Ishikawa (cell line): ENCODE results near the gene ENOPH1.

Source experiments
- CEBPB ChIP-seq: IDR thresholded peaks from 2 replicates; pipeline ENCODE4 v1.6.1; 2012
- CREB1 ChIP-seq: IDR thresholded peaks from 2 replicates; pipeline ENCODE4 v1.6.1; 2012; ENCODE audit warnings: low read depth
- EGR1 ChIP-seq: IDR thresholded peaks from 2 replicates; pipeline ENCODE4 v1.6.1; 2012
- EP300 ChIP-seq: IDR thresholded peaks from 2 replicates; pipeline ENCODE4 v1.6.1; 2012; ENCODE audit warnings: borderline replicate concordance
- FOXM1 ChIP-seq: IDR thresholded peaks from 2 replicates; pipeline ENCODE4 v1.6.1; 2012; ENCODE audit warnings: low read depth, borderline replicate concordance
- MAX ChIP-seq: IDR thresholded peaks from 2 replicates; pipeline ENCODE4 v1.6.1; 2012
- NFIC ChIP-seq: IDR thresholded peaks from 2 replicates; pipeline ENCODE4 v1.6.1; 2012
- RAD21 ChIP-seq: IDR thresholded peaks from 2 replicates; pipeline ENCODE4 v1.6.1; 2012; ENCODE audit warnings: low read depth
- REST ChIP-seq: IDR thresholded peaks from 2 replicates; pipeline ENCODE4 v1.6.1; 2012; ENCODE audit warnings: low read depth, mild to moderate bottlenecking
- TAF1 ChIP-seq: IDR thresholded peaks from 2 replicates; pipeline ENCODE4 v1.6.1; 2012; ENCODE audit warnings: low read depth, mild to moderate bottlenecking
- TCF12 ChIP-seq: IDR thresholded peaks from 2 replicates; pipeline ENCODE4 v1.6.1; 2012; ENCODE audit warnings: low read depth
- TEAD4 ChIP-seq: IDR thresholded peaks from 2 replicates; pipeline ENCODE4 v1.6.1; 2012
- USF1 ChIP-seq: IDR thresholded peaks from 2 replicates; pipeline ENCODE4 v1.6.1; 2012
- YY1 ChIP-seq: IDR thresholded peaks from 2 replicates; pipeline ENCODE4 v1.6.1; 2012; ENCODE audit warnings: low read depth
- ZBTB7A ChIP-seq: IDR thresholded peaks from 2 replicates; pipeline ENCODE4 v1.6.1; 2012; ENCODE audit warnings: low read depth

Gene ENOPH1

GRCh38 chr4:82437285-82438005 lies 7.1 kb downstream of the ENOPH1 start:
- TF ChIP-seq TCF12 (no peak), TAF1 (no peak), TEAD4 (no peak), YY1 (no peak), CREB1 (no peak), REST (no peak), ZBTB7A (no peak), RAD21 (no peak), CEBPB (no peak), NFIC (no peak), USF1 (no peak), EP300 (no peak), FOXM1 (no peak), EGR1 (no peak)

- no peak for TF ChIP-seq TCF12
- no peak for TF ChIP-seq REST
- TF ChIP-seq CREB1 = no peak
- no peak for TF ChIP-seq EP300
- no peak for TF ChIP-seq FOXM1
- no peak for TF ChIP-seq NFIC
- TF ChIP-seq YY1 = no peak
- no peak for TF ChIP-seq EGR1
- no peak for TF ChIP-seq RAD21
- no peak for TF ChIP-seq TAF1
- no peak for TF ChIP-seq TEAD4
- no peak for TF ChIP-seq ZBTB7A
- no peak for TF ChIP-seq CEBPB
Measured at GRCh38 chr4:82439088-82439487, 8.7 kb downstream of the ENOPH1 start.

- TF ChIP-seq EP300 = no peak
- TF ChIP-seq FOXM1 = no peak
- no peak for TF ChIP-seq ZBTB7A
Measured at GRCh38 chr4:82447886-82448285, 17.5 kb downstream of the ENOPH1 start.

GRCh38 chr4:82450966-82451755 lies 20.8 kb downstream of the ENOPH1 start:
- TF ChIP-seq EGR1 = no peak
- no peak for TF ChIP-seq FOXM1
- no peak for TF ChIP-seq ZBTB7A
- no peak for TF ChIP-seq TEAD4
- no peak for TF ChIP-seq REST
- TF ChIP-seq USF1 = no peak
- no peak for TF ChIP-seq MAX
- no peak for TF ChIP-seq YY1
- TF ChIP-seq RAD21 = no peak
- TF ChIP-seq TAF1 = no peak
- TF ChIP-seq CREB1 = no peak
- no peak for TF ChIP-seq TCF12
- no peak for TF ChIP-seq CEBPB
- no peak for TF ChIP-seq EP300
- TF ChIP-seq NFIC = no peak
